ENCODE results near the gene MX1. TPM values are rescaled to one million over a fixed set of nuclear protein-coding genes. Genes with fewer than 3 reads are reported as not detected.

Gene MX1
- total and polyA plus RNA-seq, 8 donors, result 11.4 to 125 (median 30.4) TPM

DNA sequence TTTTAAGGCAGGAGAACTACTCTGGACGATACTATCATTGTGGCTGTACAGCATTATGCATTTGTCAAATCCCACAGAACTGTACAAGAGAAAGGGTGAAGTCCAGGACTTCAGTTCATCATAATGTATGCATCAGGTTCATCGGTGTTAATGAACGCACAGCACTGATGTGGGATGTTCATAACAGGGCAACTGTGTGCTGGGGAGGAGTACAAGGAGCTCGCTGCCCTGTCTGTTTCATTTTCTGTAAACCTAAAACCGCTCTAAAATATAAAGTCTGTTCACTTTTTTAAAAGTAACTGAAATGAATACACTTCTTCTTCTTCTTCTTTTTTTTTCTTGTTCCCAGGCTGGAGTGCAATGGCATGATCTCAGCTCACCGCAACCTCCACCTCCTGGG, 56.9 kb downstream of the MX1 start:
- Histone ChIP-seq H3K27ac (peak overlapping the region in 4 of 5 donors; percentile 50 to 86 (median 78)), H3K9me3 (no peaks in the 10 kb centered on the region), H3K36me3 (peaks cover 5 to 66% (median 40%) of the 10 kb centered on the region in 4 donors), H3K27me3 (no peaks in the 10 kb centered on the region), H3K4me3 (no peak overlapping the region), H3K4me1 (peaks cover 71 to 100% (median 76%) of the 10 kb centered on the region in 4 donors)
- TF ChIP-seq, protein P1, sequence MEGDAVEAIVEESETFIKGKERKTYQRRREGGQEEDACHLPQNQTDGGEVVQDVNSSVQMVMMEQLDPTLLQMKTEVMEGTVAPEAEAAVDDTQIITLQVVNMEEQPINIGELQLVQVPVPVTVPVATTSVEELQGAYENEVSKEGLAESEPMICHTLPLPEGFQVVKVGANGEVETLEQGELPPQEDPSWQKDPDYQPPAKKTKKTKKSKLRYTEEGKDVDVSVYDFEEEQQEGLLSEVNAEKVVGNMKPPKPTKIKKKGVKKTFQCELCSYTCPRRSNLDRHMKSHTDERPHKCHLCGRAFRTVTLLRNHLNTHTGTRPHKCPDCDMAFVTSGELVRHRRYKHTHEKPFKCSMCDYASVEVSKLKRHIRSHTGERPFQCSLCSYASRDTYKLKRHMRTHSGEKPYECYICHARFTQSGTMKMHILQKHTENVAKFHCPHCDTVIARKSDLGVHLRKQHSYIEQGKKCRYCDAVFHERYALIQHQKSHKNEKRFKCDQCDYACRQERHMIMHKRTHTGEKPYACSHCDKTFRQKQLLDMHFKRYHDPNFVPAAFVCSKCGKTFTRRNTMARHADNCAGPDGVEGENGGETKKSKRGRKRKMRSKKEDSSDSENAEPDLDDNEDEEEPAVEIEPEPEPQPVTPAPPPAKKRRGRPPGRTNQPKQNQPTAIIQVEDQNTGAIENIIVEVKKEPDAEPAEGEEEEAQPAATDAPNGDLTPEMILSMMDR (IDR thresholded peaks at IDR 0.05), result no peak
- TF ChIP-seq POLR2AphosphoS5 (IDR thresholded peaks at IDR 0.05) (no peak), EP300 (IDR thresholded peaks at IDR 0.05) (no peak), POLR2A (IDR thresholded peaks at IDR 0.05) (no peak)
- no peak for DNase-seq
- intact Hi-C loops (cut with DNase I; ENCODE audit: low total_unique reads), result no loop called here
- WGBS, 5 donors, result 77 to 88% (median 78%) methylated on average over 6 of the region's 6 CpGs

DNA sequence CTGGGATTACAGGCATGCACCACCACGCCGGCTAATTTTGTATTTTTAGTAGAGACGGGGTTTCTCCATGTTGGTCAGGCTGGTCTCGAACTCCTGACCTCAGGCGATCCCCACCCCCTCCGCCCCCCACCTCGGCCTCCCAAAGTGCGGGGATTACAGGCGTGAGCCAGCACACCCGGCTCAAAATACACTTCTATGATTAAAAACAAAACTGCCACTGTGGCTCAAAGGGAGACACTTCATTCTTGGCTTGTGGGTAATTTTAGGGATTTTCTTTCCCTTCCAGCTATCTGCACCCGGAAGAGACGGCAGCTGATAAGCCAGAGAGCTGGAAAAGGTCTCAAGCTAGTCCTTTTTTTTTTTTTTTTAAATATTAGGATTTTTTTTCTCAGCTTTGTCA, 57.4 kb downstream of the MX1 start:
- 24 to 50% (median 31%) methylated on average over 12 of the region's 12 CpGs for WGBS, 5 donors
- peaks cover 70 to 100% (median 74%) of the 10 kb centered on the region in 4 donors for H3K4me1 ChIP-seq
- H3K36me3 ChIP-seq, result peaks cover 9 to 66% (median 40%) of the 10 kb centered on the region in 4 donors
- no peak for TF ChIP-seq POLR2AphosphoS5 (IDR thresholded peaks at IDR 0.05)
- no peak for TF ChIP-seq EP300 (IDR thresholded peaks at IDR 0.05)
- no peak for TF ChIP-seq POLR2A (IDR thresholded peaks at IDR 0.05)
- TF ChIP-seq, protein P1 (IDR thresholded peaks at IDR 0.05), result no peak
- H3K4me3 ChIP-seq, result no peak overlapping the region
- intact Hi-C loops (cut with DNase I; ENCODE audit: low total_unique reads), result no loop called here
- no peaks in the 10 kb centered on the region for H3K27me3 ChIP-seq
- H3K27ac ChIP-seq, result peak overlapping the region in 4 of 5 donors; percentile 50 to 86 (median 78)
- no peak for DNase-seq
- no peaks in the 10 kb centered on the region for H3K9me3 ChIP-seq

DNA sequence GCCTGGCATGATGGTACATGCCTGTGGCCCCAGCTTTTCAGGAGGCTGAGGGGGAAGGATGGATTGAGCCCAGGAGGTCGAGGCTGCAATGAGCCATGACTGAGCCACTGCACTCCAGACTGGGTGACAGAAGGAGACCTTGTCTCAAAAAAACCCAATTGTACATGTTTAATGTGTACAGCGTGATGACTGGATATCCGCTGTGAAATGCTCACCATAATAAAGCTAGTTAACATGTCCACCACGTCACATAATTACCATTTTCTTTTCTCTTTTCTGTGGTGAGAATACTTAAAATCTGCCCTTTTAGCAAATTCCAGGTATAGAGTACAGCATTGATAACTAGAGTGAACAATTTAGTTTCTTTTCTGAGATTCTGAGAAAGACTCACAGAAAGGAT, 57.9 kb downstream of the MX1 start:
- 55 to 75% (median 68%) methylated on average over 4 of the region's 4 CpGs for WGBS, 5 donors
- H3K36me3 ChIP-seq, result peaks cover 15 to 66% (median 41%) of the 10 kb centered on the region in 4 donors
- intact Hi-C loops (cut with DNase I; ENCODE audit: low total_unique reads), result no loop called here

DNA sequence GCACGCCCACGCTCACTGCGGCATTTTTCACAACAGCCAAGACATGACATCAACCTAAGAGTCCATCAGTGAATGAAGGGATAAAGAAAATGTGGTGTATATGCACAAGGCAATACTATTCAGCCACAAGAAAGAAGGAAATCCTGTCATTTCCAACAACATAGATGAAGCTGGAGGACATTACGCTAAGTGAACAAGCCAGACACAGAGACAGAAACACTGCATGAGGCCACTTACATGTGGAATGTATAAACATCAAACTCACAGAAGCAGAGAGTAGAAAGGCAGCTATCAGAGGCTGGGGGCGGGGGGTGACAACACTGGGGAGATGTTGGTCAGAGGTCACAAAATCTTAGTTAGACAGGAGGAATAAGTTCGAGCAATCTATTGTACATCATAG, 61.0 kb downstream of the MX1 start:
- Histone ChIP-seq H3K36me3 (peaks cover 13 to 59% (median 39%) of the 10 kb centered on the region in 4 donors), H3K4me1 (peaks cover 50 to 92% (median 69%) of the 10 kb centered on the region in 4 donors), H3K27ac (peak overlapping the region; percentile 14 to 86 (median 77)), H3K9me3 (no peaks in the 10 kb centered on the region), H3K27me3 (no peaks in the 10 kb centered on the region), H3K4me3 (no peak overlapping the region)
- no peak for DNase-seq
- intact Hi-C loops (cut with DNase I; ENCODE audit: low total_unique reads), result no loop called here
- 61 to 77% (median 70%) methylated on average over 6 of the region's 6 CpGs for WGBS, 5 donors
- TF ChIP-seq, protein P1 (IDR thresholded peaks at IDR 0.05), result no peak
- TF ChIP-seq POLR2AphosphoS5 (IDR thresholded peaks at IDR 0.05) (peak in 1 of 3 donors; percentile 2), POLR2A (IDR thresholded peaks at IDR 0.05) (no peak), EP300 (IDR thresholded peaks at IDR 0.05) (no peak)

More for the DNA sequence above, 57.9 kb downstream of the MX1 start:
- no peaks in the 10 kb centered on the region for H3K9me3 ChIP-seq
- H3K27me3 ChIP-seq, result no peaks in the 10 kb centered on the region
- DNase-seq, result no peak
- H3K4me3 ChIP-seq, result no peak overlapping the region
- TF ChIP-seq, protein P1 (IDR thresholded peaks at IDR 0.05), result no peak
- TF ChIP-seq POLR2AphosphoS5 (IDR thresholded peaks at IDR 0.05), result peak in 1 of 3 donors; percentile 12
- H3K4me1 ChIP-seq, result peaks cover 65 to 100% (median 75%) of the 10 kb centered on the region in 4 donors
- peak overlapping the region; percentile 50 to 86 (median 77) for H3K27ac ChIP-seq

All from stomach (tissue), 9 donors.